Measurements from ENCODE around the gene NRXN3.

NRXN3 gene

DNA sequence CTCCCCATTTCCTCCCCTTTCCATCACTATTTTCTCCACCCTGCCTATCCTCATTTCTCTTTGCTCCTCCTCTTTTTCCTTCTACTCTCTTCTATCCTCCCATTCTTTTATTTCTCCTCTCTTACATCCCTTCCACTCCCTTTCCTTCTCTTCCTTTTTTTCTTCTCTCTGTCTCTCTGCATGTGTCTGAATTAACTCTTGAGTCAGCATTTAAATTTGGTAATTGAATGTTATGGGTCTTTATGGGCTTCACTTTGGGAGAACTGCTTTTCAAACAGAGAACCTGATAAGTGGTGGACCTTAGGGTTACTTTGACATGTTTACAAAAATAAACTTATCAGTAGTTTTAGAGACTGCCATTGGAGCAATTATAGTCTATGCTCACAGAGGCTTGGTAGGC is 992.7 kb downstream of the NRXN3 start:
- Mint-ChIP-seq H3K27me3 (no peaks in the 10 kb centered on the region), H3K9me3 (no peaks in the 10 kb centered on the region), H3K4me3 (no peak overlapping the region), H3K36me3 (no peaks in the 10 kb centered on the region), H3K4me1 (no peaks in the 10 kb centered on the region), H3K27ac (no peak overlapping the region)
- no peak for DNase-seq
- CTCF ChIA-PET: no interaction called here

DNA sequence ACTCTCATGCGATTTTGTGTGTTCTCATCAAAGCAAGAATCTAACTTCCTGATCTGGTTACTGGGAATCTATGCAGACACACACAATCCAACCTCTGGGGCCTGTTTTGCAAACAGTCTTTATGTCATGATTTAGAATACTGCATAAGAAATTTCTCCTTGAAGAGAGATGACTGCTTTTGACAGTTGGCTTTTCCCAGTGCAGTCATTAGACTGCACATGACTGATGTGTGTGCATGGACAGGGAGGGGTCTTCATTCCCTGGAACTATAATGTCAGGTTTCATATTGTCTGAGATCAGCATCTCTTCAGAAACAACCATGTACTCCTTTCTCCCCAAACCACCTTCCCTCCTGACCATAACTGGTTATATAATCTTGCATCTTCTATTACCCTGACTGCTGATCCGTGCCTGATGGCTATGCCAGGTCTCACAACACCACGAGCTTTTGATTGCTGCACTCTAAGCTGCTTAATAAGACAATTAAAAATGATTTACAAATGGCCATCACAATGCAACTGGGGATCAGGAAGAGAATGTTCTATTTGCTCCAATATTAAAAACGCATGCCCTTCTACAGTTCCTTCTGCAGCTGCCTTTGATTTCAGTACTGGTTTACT is 995.4 kb downstream of the NRXN3 start:
- CTCF ChIA-PET: no interaction called here
- Mint-ChIP-seq H3K36me3 (no peaks in the 10 kb centered on the region), H3K27me3 (no peaks in the 10 kb centered on the region), H3K4me3 (no peak overlapping the region), H3K27ac (no peak overlapping the region), H3K4me1 (no peaks in the 10 kb centered on the region), H3K9me3 (peaks cover 2% of the 10 kb centered on the region)
- DNase-seq: no peak

DNA sequence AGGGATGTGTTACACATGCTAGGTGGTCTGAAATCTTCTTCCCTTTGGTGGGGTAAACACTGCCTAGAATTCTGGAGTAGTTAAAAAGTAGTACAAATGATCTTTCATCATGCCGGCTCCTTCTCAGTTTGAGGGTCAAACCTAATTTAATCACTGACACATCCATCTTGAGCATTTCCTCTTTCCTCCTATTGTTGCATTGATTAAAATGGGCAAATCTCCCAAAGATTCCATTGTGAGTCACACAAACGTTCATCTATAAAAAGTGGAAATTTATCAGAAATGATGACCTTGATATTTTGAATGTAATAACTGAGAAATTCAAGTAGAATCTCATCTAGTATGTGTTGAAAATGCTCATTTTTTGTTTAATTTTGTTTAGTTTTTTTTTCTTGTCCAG is 996.0 kb downstream of the NRXN3 start:
- Mint-ChIP-seq H3K27me3 (no peaks in the 10 kb centered on the region), H3K27ac (no peak overlapping the region), H3K4me3 (no peak overlapping the region), H3K4me1 (no peaks in the 10 kb centered on the region), H3K9me3 (peaks cover 2% of the 10 kb centered on the region), H3K36me3 (no peaks in the 10 kb centered on the region)
- DNase-seq: no peak
- CTCF ChIA-PET: no interaction called here

DNA sequence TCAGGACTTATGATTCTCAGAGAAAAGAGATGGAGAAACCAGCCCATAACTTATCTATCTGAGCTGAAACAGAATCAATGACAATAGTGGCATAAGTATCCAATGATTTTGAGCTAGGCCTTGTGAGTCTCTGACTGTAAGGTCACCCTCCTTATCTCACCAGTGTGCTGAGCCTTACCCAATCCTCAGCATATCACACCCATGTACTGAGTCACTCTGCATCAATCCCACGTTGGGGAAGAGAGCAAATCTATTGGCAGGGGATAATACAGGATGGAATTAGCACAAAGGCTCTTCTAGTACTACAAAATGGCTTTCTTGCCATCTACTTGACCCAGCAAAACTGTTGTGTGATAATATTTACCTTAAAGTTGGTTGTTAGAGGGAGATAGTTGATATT is 997.8 kb downstream of the NRXN3 start:
- CTCF ChIA-PET: no interaction called here
- Mint-ChIP-seq H3K27ac (no peak overlapping the region), H3K9me3 (peaks cover 2% of the 10 kb centered on the region), H3K4me3 (no peak overlapping the region), H3K4me1 (no peaks in the 10 kb centered on the region), H3K36me3 (no peaks in the 10 kb centered on the region), H3K27me3 (no peaks in the 10 kb centered on the region)
- DNase-seq: no peak

DNA sequence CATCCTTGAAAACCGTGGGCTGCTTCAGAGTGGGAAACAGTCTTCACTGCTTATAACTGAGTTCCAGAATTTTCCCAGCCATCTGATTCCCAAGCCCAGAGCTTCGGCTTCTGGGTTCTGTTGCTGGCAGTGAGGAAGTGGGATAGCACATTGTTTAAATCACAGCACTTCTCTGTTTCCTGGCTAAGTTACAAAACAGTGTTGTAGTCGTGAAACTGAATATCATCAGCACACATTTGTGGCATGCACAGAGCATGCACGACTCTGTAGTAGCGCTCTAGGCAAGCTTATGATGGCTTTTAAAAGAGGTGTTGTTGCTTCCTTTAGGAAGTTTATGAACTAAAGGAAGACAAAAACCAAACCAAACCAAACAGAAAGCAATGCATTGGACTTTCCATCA is 1005.5 kb downstream of the NRXN3 start:
- no peak overlapping the region for H3K4me3 Mint-ChIP-seq
- no peaks in the 10 kb centered on the region for H3K36me3 Mint-ChIP-seq
- H3K27ac Mint-ChIP-seq: no peak overlapping the region
- DNase-seq: no peak
- no peaks in the 10 kb centered on the region for H3K27me3 Mint-ChIP-seq
- H3K4me1 Mint-ChIP-seq: no peaks in the 10 kb centered on the region
- CTCF ChIA-PET: no interaction called here
- H3K9me3 Mint-ChIP-seq: no peaks in the 10 kb centered on the region

DNA sequence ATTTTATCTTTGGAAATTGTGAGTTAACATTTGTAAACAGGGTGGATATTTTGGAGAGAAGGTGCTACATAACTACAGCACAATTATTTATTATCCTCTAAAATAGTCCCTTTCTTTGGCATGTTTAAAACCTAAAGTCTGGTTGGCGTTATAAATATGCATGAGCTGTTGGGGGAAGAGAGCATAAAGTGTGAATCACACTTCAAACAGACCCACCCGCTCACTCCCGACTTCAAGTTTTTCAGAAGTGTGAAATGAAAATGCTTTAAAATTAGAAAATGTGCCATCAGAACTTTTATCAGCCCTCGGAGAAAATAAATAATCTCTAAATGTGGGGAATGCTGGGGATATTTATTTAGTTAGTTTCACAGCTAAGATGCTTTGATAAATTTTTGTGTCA is 1006.9 kb downstream of the NRXN3 start:
- H3K36me3 Mint-ChIP-seq: no peaks in the 10 kb centered on the region
- H3K9me3 Mint-ChIP-seq: no peaks in the 10 kb centered on the region
- H3K4me1 Mint-ChIP-seq: no peaks in the 10 kb centered on the region
- H3K4me3 Mint-ChIP-seq: no peak overlapping the region
- H3K27ac Mint-ChIP-seq: no peak overlapping the region
- CTCF ChIA-PET: no interaction called here
- no peaks in the 10 kb centered on the region for H3K27me3 Mint-ChIP-seq
- DNase-seq: no peak

DNA sequence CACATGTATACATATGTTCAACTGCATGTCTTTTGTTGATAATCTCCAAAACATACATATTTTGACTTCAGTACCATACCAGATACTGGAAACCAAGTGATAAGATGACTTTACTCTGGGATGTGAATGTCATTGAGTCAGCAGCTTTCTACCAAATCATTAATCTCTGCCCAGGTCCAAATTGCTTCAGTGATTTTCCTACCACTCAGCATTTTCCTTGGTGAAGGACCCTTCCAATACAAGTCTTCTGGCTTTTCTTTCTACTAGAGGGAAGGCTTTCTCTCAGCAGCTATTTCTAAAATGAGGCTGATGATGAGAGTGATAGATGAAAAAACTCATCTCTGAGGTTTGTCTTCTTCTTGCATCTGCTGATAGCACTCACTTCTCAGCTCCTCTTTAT is 1008.5 kb downstream of the NRXN3 start:
- Mint-ChIP-seq H3K4me1 (no peaks in the 10 kb centered on the region), H3K9me3 (peaks cover 2% of the 10 kb centered on the region), H3K36me3 (no peaks in the 10 kb centered on the region), H3K27me3 (no peaks in the 10 kb centered on the region), H3K27ac (no peak overlapping the region), H3K4me3 (no peak overlapping the region)
- no peak for DNase-seq
- CTCF ChIA-PET: no interaction called here

DNA sequence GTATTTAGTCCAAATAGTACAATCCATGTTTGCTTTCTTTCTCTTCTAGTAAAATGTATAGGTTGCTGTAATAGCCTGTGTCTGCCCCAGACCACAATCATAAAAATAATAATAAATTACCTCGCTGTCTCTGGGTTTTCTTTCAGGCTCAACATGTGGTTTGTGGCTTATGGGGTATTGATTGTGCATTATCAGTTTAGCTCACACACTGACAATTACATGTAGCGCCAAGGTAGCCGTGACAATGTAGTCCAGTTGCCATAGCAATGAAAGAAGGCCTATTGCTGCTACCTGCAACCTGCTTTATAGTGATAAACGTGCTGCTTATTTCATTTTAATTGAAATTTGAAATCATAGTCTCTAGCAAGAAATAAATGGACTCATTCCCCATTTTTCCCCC is 1009.8 kb downstream of the NRXN3 start:
- no peaks in the 10 kb centered on the region for H3K27me3 Mint-ChIP-seq
- peaks cover 2% of the 10 kb centered on the region for H3K9me3 Mint-ChIP-seq
- no peaks in the 10 kb centered on the region for H3K4me1 Mint-ChIP-seq
- H3K27ac Mint-ChIP-seq: no peak overlapping the region
- no peak for DNase-seq
- H3K4me3 Mint-ChIP-seq: no peak overlapping the region
- CTCF ChIA-PET: no interaction called here
- H3K36me3 Mint-ChIP-seq: no peaks in the 10 kb centered on the region

DNA sequence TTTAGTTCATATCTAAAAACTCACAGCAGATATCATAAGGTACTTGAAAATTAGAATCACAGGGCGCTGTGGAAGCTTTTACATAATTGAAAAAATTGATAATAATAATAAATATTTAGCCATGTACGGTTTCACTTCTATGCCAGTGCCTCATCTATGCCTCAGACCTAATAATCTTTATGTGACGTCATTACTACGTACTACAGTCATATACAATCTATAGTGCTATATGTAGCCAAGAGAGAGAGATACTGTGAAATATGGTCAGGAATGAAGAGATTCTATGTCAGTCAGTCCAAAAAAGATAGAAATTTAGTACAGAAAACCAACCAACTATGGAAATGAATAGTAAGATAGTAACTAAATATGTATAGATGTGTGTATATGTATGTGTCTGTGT is 1010.5 kb downstream of the NRXN3 start:
- no peak overlapping the region for H3K27ac Mint-ChIP-seq
- H3K9me3 Mint-ChIP-seq: peaks cover 2% of the 10 kb centered on the region
- DNase-seq: no peak
- CTCF ChIA-PET: no interaction called here
- no peaks in the 10 kb centered on the region for H3K27me3 Mint-ChIP-seq
- no peaks in the 10 kb centered on the region for H3K36me3 Mint-ChIP-seq
- no peak overlapping the region for H3K4me3 Mint-ChIP-seq
- no peaks in the 10 kb centered on the region for H3K4me1 Mint-ChIP-seq

DNA sequence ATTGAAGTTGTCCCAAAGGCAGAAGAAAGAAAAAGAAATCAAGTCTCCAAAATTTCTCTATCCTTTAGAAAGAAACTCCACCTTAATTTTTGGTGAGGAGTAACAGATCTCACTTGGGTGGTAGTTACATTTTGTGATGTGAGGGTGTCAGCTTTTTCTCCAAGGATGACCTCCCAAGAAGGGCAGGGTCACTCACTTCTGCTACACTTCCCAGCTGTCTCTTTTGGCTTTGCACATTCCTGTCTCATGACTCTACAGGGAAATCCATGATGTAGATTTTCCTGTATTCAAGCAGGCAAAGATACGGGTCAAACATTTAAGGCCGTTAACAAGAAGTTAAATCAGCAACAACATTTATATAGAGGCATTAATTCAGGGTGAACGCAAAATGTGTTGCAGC is 1016.4 kb downstream of the NRXN3 start:
- CTCF ChIA-PET: no interaction called here
- Mint-ChIP-seq H3K4me1 (no peaks in the 10 kb centered on the region), H3K27ac (no peak overlapping the region), H3K36me3 (no peaks in the 10 kb centered on the region), H3K4me3 (no peak overlapping the region), H3K9me3 (peaks cover 2% of the 10 kb centered on the region), H3K27me3 (no peaks in the 10 kb centered on the region)
- DNase-seq: no peak

DNA sequence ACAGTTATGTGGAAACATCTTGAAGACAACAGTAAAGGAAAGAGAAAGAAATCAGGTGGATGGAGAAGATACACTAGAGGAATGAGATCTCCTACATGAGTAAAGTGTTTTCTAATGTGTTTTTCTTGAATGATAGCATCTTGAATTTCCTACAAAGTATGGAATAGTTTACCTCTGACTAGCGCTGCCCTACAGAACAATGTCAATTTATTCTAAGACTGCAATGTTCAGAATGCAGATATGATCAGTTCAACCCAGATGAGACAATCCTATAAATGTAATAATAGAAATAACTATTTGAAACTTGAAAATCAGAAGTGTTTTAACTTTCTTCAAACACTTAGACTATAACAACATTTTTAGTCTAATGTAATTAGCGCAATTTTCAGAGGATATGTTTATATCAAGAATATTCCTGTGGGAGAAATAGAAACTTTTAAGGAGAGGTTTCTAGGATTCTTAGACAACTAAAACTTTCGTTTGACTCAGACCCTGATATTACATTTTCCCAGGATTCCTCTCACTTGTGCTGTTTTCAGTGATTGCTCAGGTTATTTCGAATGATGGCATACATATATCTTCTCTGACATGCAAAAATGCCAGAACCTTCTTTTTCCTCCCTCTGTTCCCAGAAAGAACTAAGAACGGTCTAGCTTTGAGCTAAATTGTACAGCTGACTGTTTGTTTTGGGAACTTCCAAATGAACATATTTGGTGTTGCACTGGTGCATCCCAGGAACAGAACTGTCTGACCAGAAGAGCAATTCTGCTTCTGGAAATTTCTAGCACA is 1023.7 kb downstream of the NRXN3 start:
- Mint-ChIP-seq H3K9me3 (no peaks in the 10 kb centered on the region), H3K36me3 (no peaks in the 10 kb centered on the region), H3K4me3 (no peak overlapping the region), H3K4me1 (no peaks in the 10 kb centered on the region), H3K27ac (no peak overlapping the region), H3K27me3 (no peaks in the 10 kb centered on the region)
- CTCF ChIA-PET: no interaction called here
- no peak for DNase-seq

DNA sequence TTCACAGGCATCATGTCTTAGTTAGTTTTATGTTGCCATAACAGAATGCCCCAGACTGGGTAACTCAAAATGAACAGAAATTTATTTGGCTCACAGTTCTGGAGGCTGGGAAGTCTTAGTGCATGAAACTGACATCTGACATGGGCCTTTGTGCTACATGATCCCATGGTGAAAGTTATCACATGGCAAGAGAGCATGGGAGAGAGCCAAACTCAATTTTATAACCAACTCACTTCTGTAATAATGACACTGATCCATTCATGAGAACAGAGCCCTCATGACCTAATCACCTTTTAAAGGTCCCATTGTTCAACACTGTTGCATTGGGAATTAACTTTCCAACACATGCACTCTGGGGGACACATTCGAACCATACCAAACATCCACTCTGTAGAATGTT is 1026.0 kb downstream of the NRXN3 start:
- no peaks in the 10 kb centered on the region for H3K36me3 Mint-ChIP-seq
- CTCF ChIA-PET: no interaction called here
- H3K4me3 Mint-ChIP-seq: no peak overlapping the region
- no peaks in the 10 kb centered on the region for H3K4me1 Mint-ChIP-seq
- H3K9me3 Mint-ChIP-seq: no peaks in the 10 kb centered on the region
- no peak for DNase-seq
- H3K27ac Mint-ChIP-seq: no peak overlapping the region
- no peaks in the 10 kb centered on the region for H3K27me3 Mint-ChIP-seq

DNA sequence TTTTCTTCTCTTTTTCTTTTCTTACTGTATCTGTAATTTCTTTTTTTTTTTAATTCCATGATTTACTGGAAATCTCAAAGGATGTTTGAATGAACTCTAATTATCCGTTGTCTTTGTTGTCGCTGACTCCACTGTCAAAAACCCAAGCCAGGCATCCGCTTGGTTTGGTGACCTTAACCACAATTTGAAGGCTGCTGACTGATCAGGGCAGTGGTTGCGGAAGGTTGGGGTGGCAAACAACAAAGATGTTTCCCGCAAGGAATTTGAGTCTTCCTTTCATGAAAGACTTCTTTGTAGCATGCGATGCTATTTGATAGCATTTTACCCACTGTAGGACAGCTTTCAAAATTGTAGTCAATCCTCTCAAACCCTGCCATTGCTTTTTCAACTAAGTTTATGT is 1027.3 kb downstream of the NRXN3 start:
- Mint-ChIP-seq H3K27me3 (no peaks in the 10 kb centered on the region), H3K36me3 (no peaks in the 10 kb centered on the region)
- CTCF ChIA-PET: no interaction called here

DNA sequence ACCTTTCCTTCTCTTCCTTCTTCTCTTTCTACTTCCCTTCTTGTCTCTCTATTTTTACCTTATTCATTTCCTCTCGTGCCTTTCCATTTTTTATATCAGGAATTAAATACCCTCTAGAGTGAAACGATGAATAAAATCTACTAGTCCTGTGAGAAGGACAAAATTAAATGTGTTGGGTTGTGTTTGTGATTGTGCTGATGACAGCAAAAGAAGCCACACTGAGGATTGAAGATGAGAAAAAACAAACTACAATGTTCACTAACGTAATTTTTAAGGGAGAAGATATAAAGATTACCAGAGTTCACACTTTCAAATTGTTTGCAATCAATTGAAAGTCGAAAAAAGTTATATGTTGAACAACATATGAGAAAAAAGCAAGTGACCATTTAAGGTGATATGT is 1029.0 kb downstream of the NRXN3 start:
- no peak overlapping the region for H3K27ac Mint-ChIP-seq
- H3K4me1 Mint-ChIP-seq: no peaks in the 10 kb centered on the region
- H3K9me3 Mint-ChIP-seq: no peaks in the 10 kb centered on the region
- no peaks in the 10 kb centered on the region for H3K36me3 Mint-ChIP-seq
- DNase-seq: no peak
- H3K27me3 Mint-ChIP-seq: no peaks in the 10 kb centered on the region
- no peak overlapping the region for H3K4me3 Mint-ChIP-seq
- CTCF ChIA-PET: no interaction called here

More for the DNA sequence above, 1027.3 kb downstream of the NRXN3 start:
- Mint-ChIP-seq H3K4me1 (no peaks in the 10 kb centered on the region), H3K9me3 (no peaks in the 10 kb centered on the region), H3K4me3 (no peak overlapping the region), H3K27ac (no peak overlapping the region)
- no peak for DNase-seq

DNA sequence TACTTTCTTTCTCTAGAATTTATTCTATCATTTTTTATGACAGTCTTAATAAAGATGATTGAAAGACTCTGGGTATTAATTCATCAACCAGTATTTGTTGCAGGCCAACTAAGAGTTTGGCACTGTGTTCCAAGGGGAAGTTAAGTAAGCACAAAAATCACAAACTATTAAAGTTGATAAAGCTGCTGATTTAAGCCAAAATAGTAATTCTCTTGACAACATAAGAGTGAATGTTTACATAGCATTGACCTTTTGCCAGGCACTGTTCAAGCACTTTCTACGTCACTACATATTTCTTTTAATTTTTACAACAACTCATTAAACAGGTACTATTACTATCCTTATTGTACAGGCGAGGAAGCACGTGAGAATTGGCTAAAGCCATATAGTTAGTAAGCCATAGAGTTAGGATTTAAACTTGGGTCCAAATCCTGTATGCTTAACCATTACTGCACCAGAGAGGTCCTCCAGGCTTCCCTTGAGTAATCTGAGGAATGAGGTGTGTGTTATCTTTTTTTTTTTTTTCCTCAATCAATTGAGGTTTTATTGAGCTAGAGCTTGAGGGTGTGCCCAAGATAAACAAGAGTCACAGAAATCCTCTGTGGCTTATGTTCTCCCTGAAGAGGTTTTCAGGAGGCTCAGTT is 1031.5 kb downstream of the NRXN3 start:
- CTCF ChIA-PET: no interaction called here
- Mint-ChIP-seq H3K27ac (no peak overlapping the region), H3K4me1 (no peaks in the 10 kb centered on the region)

More for the DNA sequence above, 1031.5 kb downstream of the NRXN3 start:
- no peaks in the 10 kb centered on the region for H3K27me3 Mint-ChIP-seq
- H3K9me3 Mint-ChIP-seq: no peaks in the 10 kb centered on the region
- H3K36me3 Mint-ChIP-seq: no peaks in the 10 kb centered on the region
- no peak for DNase-seq
- no peak overlapping the region for H3K4me3 Mint-ChIP-seq
